Natural killer cell (primary cell): Measurements from ENCODE around the gene NHLRC2. TPM values are rescaled to one million over a fixed set of nuclear protein-coding genes. Genes with fewer than 3 reads are reported as not detected.

Experiments used
- ATAC-seq, 3 donors: fragments of 150-1000 bp in 2 of 3; fragments of 200-7000 bp in 1 of 3; cut with Tn5 transposase; 1 replicate in 1 of 3; 2 replicates in 2 of 3; pipeline ENCODE4 v1.10.0; 2021; ENCODE audit warnings: mild to moderate bottlenecking in 2 of 3, moderate library complexity in 2 of 3
- DNase-seq, 2 donors: peaks; one replicate each; pipeline versions ENCODE4 v3.0.0 to v3.0.0-alpha.2; 2013 to 2021; ENCODE audit warnings: mixed read lengths in 1 of 2
- H3K27ac ChIP-seq: one replicate; pipeline ENCODE4 v1.5.1; 2013; ENCODE audit warnings: mild to moderate bottlenecking, low read length
- H3K27me3 ChIP-seq: one replicate; pipeline ENCODE4 v1.6.1; 2013; ENCODE audit warnings: low read length; ENCODE audit not compliant: control insufficient read depth, insufficient read depth
- H3K36me3 ChIP-seq: one replicate; pipeline ENCODE4 v1.6.1; 2013; ENCODE audit warnings: low read length; ENCODE audit not compliant: control insufficient read depth, insufficient read depth
- H3K4me1 ChIP-seq: one replicate; pipeline ENCODE4 v1.6.1; 2013; ENCODE audit warnings: low read length; ENCODE audit not compliant: control insufficient read depth, insufficient read depth
- H3K4me3 ChIP-seq: one replicate; pipeline ENCODE4 v1.5.1; 2013; ENCODE audit warnings: low read length
- H3K9me3 ChIP-seq: one replicate; pipeline ENCODE4 v1.6.1; 2013; ENCODE audit warnings: low read length; ENCODE audit not compliant: control insufficient read depth, insufficient read depth
- H3K27ac Mint-ChIP-seq, 2 donors: one replicate each; pipeline ENCODE4 v1.8.0; 2022; ENCODE audit warnings: mild to moderate bottlenecking in 2 of 2, mixed read lengths in 2 of 2, moderate library complexity in 1 of 2
- H3K27me3 Mint-ChIP-seq, 2 donors: one replicate each; pipeline ENCODE4 v1.8.0; 2022; ENCODE audit warnings: low read depth in 2 of 2, mixed read lengths in 2 of 2
- H3K36me3 Mint-ChIP-seq: one replicate; pipeline ENCODE4 v1.8.0; 2022; ENCODE audit warnings: mixed read lengths
- H3K4me1 Mint-ChIP-seq, 2 donors: one replicate each; pipeline ENCODE4 v1.8.0; 2022; ENCODE audit warnings: mixed read lengths in 2 of 2
- H3K4me3 Mint-ChIP-seq: one replicate; pipeline ENCODE4 v1.8.0; 2022; ENCODE audit warnings: mild to moderate bottlenecking, moderate library complexity, mixed read lengths
- H3K9me3 Mint-ChIP-seq, 2 donors: one replicate each; pipeline ENCODE4 v1.8.0; 2022; ENCODE audit warnings: mixed read lengths in 2 of 2
- CTCF ChIP-seq: fragments of 200-600 bp; IDR thresholded peaks from one replicate; pipeline ENCODE4 v1.8.0; 2022; ENCODE audit warnings: antibody characterized with exemption
- WGBS: methylation state at CpG from one replicate; pipeline ENCODE4 v1.1.7; 2013; ENCODE audit warnings: missing lambda C conversion rate; ENCODE audit not compliant: insufficient coverage; 5-methylcytosine and 5-hydroxymethylcytosine counted together
- intact Hi-C: fragments of 100-400 bp; cut with micrococcal nuclease; formaldehyde crosslinking; loops from one replicate; pipeline ENCODE4 v1.14.2; 2022
- total RNA-seq, 4 donors: library from RNA; stranded (reverse); fragments of 120-200 nt in 1 of 4; gene quantifications; one replicate each; pipeline versions ENCODE4 v1.2.3 to v1.2.4, GENCODE V29; 2013 to 2022

The NHLRC2 gene
- total RNA-seq, 3 donors from 2014 or later (not counting 1 experiment from before 2014, with no cell fraction given), result 19.0 to 24.7 (median 22.4) TPM

- Mint-ChIP-seq H3K27me3 (peaks cover 7 to 8% of the 10 kb centered on the region in 2 donors), H3K4me3 (no peak overlapping the region), H3K4me1 (no peaks in the 10 kb centered on the region), H3K9me3 (peaks cover 0 to 6% of the 10 kb centered on the region in 2 donors), H3K36me3 (peaks cover 17% of the 10 kb centered on the region), H3K27ac (no peak overlapping the region)
- 79% methylated on average over 2 of the region's 3 CpGs for whole genome bisulfite sequencing
- no peak for TF ChIP-seq CTCF
- DNase-seq (no peak), ATAC-seq (no peak)
- Histone ChIP-seq H3K27ac (no peak overlapping the region), H3K27me3 (no peaks in the 10 kb centered on the region), H3K4me3 (no peak overlapping the region), H3K36me3 (no peaks in the 10 kb centered on the region), H3K9me3 (no peaks in the 10 kb centered on the region), H3K4me1 (no peaks in the 10 kb centered on the region)
- intact Hi-C loops, result no loop called here
These were observed 66.4 kb downstream of the NHLRC2 start for GRCh38 chr10:113920875-113921274.

GRCh38 chr10:113921561-113922370 is 67.3 kb downstream of the NHLRC2 start:
- peaks cover 7 to 8% of the 10 kb centered on the region in 2 donors for H3K27me3 Mint-ChIP-seq
- no peak overlapping the region for H3K4me3 Mint-ChIP-seq
- H3K36me3 Mint-ChIP-seq, result peaks cover 17% of the 10 kb centered on the region
- intact Hi-C loops, result no loop called here
- H3K36me3 ChIP-seq, result no peaks in the 10 kb centered on the region
- peaks cover 0 to 6% of the 10 kb centered on the region in 2 donors for H3K9me3 Mint-ChIP-seq
- ATAC-seq (no peak), DNase-seq (no peak)
- no peaks in the 10 kb centered on the region for H3K27me3 ChIP-seq
- H3K4me1 Mint-ChIP-seq, result no peaks in the 10 kb centered on the region
- H3K9me3 ChIP-seq, result peaks cover 4% of the 10 kb centered on the region
- no peak for TF ChIP-seq CTCF
- H3K4me1 ChIP-seq, result no peaks in the 10 kb centered on the region
- H3K27ac Mint-ChIP-seq, result no peak overlapping the region
- H3K4me3 ChIP-seq, result no peak overlapping the region
- 76% methylated on average over 5 of the region's 5 CpGs for whole genome bisulfite sequencing
- no peak overlapping the region for H3K27ac ChIP-seq

- Histone ChIP-seq H3K9me3 (peaks cover 4% of the 10 kb centered on the region), H3K27me3 (no peaks in the 10 kb centered on the region), H3K4me3 (no peak overlapping the region), H3K27ac (no peak overlapping the region), H3K36me3 (no peaks in the 10 kb centered on the region), H3K4me1 (no peaks in the 10 kb centered on the region)
- Mint-ChIP-seq H3K27me3 (peaks cover 8 to 12% of the 10 kb centered on the region in 2 donors), H3K4me1 (no peaks in the 10 kb centered on the region), H3K9me3 (peaks cover 0 to 6% of the 10 kb centered on the region in 2 donors), H3K4me3 (no peak overlapping the region), H3K36me3 (peaks cover 11% of the 10 kb centered on the region), H3K27ac (no peak overlapping the region)
- peak in 1 of 2 donors; percentile 6 for DNase-seq
- TF ChIP-seq CTCF, result no peak
- 57% methylated on average over 8 of the region's 8 CpGs for WGBS
- ATAC-seq, result no peak
- intact Hi-C loops, result no loop called here
These were observed 68.5 kb downstream of the NHLRC2 start for GRCh38 chr10:113922787-113923570.
